HEK293 (cell line): ENCODE data around the gene PLPP7.
"Not testable (repeated sequence)": the region's sequence is repeated elsewhere in the genome, so short reads cannot be mapped to it uniquely, and the experiment has no call there.

Experiments
- KLF9 ChIP-seq: fragments of 450-650 bp; formaldehyde crosslinking; IDR thresholded peaks from 2 replicates; pipeline ENCODE4 v1.5.1; 2016; ENCODE audit warnings: missing biosample characterization, missing genetic modification characterization, low read depth
- MEIS1 ChIP-seq: sonication (generic); formaldehyde crosslinking; IDR thresholded peaks from 2 replicates; pipeline ENCODE4 v1.8.1; 2022; ENCODE audit warnings: missing genetic modification reagents, mild to moderate bottlenecking, borderline replicate concordance
- MYNN ChIP-seq: fragments of 450-650 bp; formaldehyde crosslinking; IDR thresholded peaks from 2 replicates; pipeline ENCODE4 v1.5.1; 2016; ENCODE audit warnings: missing biosample characterization, missing genetic modification characterization, borderline replicate concordance
- ZNF121 ChIP-seq: fragments of 450-650 bp; formaldehyde crosslinking; IDR thresholded peaks from 2 replicates; pipeline ENCODE4 v1.5.1; 2016; ENCODE audit warnings: missing biosample characterization, missing genetic modification characterization
- ZNF324 ChIP-seq: fragments of 450-650 bp; formaldehyde crosslinking; IDR thresholded peaks from 2 replicates; pipeline ENCODE4 v1.5.1; 2016; ENCODE audit warnings: missing biosample characterization, missing genetic modification characterization
- ZNF354C ChIP-seq: fragments of 450-650 bp; formaldehyde crosslinking; IDR thresholded peaks from 2 replicates; pipeline ENCODE4 v1.5.1; 2016; ENCODE audit warnings: missing biosample characterization, missing genetic modification characterization, low read depth, borderline replicate concordance
- ZNF391 ChIP-seq: fragments of 450-650 bp; formaldehyde crosslinking; IDR thresholded peaks from 2 replicates; pipeline ENCODE4 v1.5.1; 2016; ENCODE audit warnings: low read depth, missing biosample characterization, missing genetic modification characterization, borderline replicate concordance
- ZNF510 ChIP-seq: fragments of 450-650 bp; formaldehyde crosslinking; IDR thresholded peaks from 2 replicates; pipeline ENCODE4 v1.5.1; 2018; ENCODE audit warnings: mild to moderate bottlenecking, missing genetic modification characterization, missing biosample characterization; ENCODE audit not compliant: insufficient replicate concordance
- ZNF561 ChIP-seq: fragments of 450-650 bp; IDR thresholded peaks from 2 replicates; pipeline ENCODE4 v1.5.1; 2018; ENCODE audit warnings: missing biosample characterization, missing genetic modification characterization, borderline replicate concordance
- TF ChIP-seq, protein P1 (sequence below): fragments of 450-650 bp; formaldehyde crosslinking; IDR thresholded peaks from 2 replicates; pipeline ENCODE4 v1.5.1; 2016; ENCODE audit warnings: missing biosample characterization, missing genetic modification characterization
- TF ChIP-seq, protein P2 (sequence below): fragments of 450-650 bp; formaldehyde crosslinking; IDR thresholded peaks from 2 replicates; pipeline ENCODE4; 2016; ENCODE audit warnings: missing biosample characterization, missing genetic modification characterization
- TF ChIP-seq, protein P3 (sequence below): fragments of 450-650 bp; IDR thresholded peaks from 2 replicates; pipeline ENCODE4 v1.5.1; 2018; ENCODE audit warnings: missing biosample characterization, mild to moderate bottlenecking, missing genetic modification characterization
- TF ChIP-seq, protein P4 (sequence below): fragments of 450-650 bp; formaldehyde crosslinking; IDR thresholded peaks from 2 replicates; pipeline ENCODE4 v1.5.1; 2016; ENCODE audit warnings: missing biosample characterization, missing genetic modification characterization
- TF ChIP-seq, protein P5 (sequence below): fragments of 450-650 bp; formaldehyde crosslinking; IDR thresholded peaks from 2 replicates; pipeline ENCODE4 v1.5.1; 2016; ENCODE audit warnings: missing biosample characterization, missing genetic modification characterization

DNA sequence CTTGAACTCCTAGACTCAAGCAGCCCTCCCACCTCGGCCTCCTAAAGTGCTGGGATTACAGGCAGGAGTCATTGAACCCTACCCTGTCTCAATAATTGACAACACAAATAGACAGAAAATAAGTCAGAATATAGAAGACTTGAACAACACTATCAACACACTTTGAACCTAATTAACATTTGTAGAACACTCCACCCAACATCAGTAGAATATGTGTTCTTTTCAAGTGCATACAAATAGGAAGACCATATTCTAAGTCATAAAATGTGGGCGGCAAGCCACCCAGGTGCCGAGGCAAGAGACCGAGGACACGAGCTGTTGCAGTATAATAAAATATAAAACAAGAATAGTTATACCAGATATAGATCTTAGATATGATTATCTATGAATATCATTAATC, 45.2 kb upstream of the PLPP7 start:
- TF ChIP-seq, protein P1, sequence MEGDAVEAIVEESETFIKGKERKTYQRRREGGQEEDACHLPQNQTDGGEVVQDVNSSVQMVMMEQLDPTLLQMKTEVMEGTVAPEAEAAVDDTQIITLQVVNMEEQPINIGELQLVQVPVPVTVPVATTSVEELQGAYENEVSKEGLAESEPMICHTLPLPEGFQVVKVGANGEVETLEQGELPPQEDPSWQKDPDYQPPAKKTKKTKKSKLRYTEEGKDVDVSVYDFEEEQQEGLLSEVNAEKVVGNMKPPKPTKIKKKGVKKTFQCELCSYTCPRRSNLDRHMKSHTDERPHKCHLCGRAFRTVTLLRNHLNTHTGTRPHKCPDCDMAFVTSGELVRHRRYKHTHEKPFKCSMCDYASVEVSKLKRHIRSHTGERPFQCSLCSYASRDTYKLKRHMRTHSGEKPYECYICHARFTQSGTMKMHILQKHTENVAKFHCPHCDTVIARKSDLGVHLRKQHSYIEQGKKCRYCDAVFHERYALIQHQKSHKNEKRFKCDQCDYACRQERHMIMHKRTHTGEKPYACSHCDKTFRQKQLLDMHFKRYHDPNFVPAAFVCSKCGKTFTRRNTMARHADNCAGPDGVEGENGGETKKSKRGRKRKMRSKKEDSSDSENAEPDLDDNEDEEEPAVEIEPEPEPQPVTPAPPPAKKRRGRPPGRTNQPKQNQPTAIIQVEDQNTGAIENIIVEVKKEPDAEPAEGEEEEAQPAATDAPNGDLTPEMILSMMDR, result not testable (repeated sequence)
- TF ChIP-seq KLF9; ZNF121; ZNF324 (tag by site-specific recombination); ZNF354C (tag by site-specific recombination); MEIS1 (CRISPR knock-in tag); ZNF391 (tag by site-specific recombination); ZNF510 (tag by site-specific recombination); ZNF561 (tag by site-specific recombination); MYNN (tag by site-specific recombination): not testable (repeated sequence)
- TF ChIP-seq, protein P2, sequence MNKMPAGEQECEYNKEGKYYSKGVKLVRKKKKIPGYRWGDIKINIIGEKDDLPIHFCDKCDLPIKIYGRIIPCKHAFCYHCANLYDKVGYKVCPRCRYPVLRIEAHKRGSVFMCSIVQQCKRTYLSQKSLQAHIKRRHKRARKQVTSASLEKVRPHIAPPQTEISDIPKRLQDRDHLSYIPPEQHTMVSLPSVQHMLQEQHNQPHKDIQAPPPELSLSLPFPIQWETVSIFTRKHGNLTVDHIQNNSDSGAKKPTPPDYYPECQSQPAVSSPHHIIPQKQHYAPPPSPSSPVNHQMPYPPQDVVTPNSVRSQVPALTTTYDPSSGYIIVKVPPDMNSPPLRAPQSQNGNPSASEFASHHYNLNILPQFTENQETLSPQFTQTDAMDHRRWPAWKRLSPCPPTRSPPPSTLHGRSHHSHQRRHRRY, result not testable (repeated sequence)
- TF ChIP-seq, protein P3, sequence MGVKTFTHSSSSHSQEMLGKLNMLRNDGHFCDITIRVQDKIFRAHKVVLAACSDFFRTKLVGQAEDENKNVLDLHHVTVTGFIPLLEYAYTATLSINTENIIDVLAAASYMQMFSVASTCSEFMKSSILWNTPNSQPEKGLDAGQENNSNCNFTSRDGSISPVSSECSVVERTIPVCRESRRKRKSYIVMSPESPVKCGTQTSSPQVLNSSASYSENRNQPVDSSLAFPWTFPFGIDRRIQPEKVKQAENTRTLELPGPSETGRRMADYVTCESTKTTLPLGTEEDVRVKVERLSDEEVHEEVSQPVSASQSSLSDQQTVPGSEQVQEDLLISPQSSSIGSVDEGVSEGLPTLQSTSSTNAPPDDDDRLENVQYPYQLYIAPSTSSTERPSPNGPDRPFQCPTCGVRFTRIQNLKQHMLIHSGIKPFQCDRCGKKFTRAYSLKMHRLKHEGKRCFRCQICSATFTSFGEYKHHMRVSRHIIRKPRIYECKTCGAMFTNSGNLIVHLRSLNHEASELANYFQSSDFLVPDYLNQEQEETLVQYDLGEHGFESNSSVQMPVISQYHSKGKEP (tag by site-specific recombination), result not testable (repeated sequence)
- TF ChIP-seq, protein P4, sequence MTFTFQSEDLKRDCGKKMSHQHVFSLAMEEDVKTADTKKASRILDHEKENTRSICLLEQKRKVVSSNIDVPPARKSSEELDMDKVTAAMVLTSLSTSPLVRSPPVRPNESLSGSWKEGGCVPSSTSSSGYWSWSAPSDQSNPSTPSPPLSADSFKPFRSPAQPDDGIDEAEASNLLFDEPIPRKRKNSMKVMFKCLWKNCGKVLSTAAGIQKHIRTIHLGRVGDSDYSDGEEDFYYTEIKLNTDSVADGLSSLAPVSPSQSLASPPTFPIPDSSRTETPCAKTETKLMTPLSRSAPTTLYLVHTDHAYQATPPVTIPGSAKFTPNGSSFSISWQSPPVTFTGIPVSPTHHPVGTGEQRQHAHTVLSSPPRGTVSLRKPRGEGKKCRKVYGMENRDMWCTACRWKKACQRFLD, result not testable (repeated sequence)
- TF ChIP-seq, protein P5, sequence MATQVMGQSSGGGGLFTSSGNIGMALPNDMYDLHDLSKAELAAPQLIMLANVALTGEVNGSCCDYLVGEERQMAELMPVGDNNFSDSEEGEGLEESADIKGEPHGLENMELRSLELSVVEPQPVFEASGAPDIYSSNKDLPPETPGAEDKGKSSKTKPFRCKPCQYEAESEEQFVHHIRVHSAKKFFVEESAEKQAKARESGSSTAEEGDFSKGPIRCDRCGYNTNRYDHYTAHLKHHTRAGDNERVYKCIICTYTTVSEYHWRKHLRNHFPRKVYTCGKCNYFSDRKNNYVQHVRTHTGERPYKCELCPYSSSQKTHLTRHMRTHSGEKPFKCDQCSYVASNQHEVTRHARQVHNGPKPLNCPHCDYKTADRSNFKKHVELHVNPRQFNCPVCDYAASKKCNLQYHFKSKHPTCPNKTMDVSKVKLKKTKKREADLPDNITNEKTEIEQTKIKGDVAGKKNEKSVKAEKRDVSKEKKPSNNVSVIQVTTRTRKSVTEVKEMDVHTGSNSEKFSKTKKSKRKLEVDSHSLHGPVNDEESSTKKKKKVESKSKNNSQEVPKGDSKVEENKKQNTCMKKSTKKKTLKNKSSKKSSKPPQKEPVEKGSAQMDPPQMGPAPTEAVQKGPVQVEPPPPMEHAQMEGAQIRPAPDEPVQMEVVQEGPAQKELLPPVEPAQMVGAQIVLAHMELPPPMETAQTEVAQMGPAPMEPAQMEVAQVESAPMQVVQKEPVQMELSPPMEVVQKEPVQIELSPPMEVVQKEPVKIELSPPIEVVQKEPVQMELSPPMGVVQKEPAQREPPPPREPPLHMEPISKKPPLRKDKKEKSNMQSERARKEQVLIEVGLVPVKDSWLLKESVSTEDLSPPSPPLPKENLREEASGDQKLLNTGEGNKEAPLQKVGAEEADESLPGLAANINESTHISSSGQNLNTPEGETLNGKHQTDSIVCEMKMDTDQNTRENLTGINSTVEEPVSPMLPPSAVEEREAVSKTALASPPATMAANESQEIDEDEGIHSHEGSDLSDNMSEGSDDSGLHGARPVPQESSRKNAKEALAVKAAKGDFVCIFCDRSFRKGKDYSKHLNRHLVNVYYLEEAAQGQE, result not testable (repeated sequence)
